K562 (cell line): Measurements from ENCODE around the gene PRKAA1. TPM values are rescaled to one million over a fixed set of nuclear protein-coding genes. Genes with fewer than 3 reads are reported as not detected.
A peak's percentile ranks its signal among the peaks of the same experiment; 100 is the strongest.

Experiments used
- CC2D1A ChIP-seq: fragments of 450-650 bp; IDR thresholded peaks from 2 replicates; pipeline ENCODE4 v1.6.1; 2017; ENCODE audit warnings: mild to moderate bottlenecking
- DACH1 ChIP-seq: fragments of 450-650 bp; IDR thresholded peaks from 2 replicates; pipeline ENCODE4 v1.6.1; 2018; ENCODE audit not compliant: partially characterized antibody
- ESRRA ChIP-seq: fragments of 450-650 bp; IDR thresholded peaks from 2 replicates; pipeline ENCODE4 v1.6.1; 2014; ENCODE audit warnings: low read depth, mild to moderate bottlenecking, moderate library complexity, borderline replicate concordance
- GABPB1 ChIP-seq: sonication (generic); formaldehyde crosslinking; IDR thresholded peaks from 2 replicates; pipeline ENCODE4 v1.8.0; 2022; ENCODE audit warnings: mild to moderate bottlenecking, missing genetic modification reagents
- KLF13 ChIP-seq: fragments of 450-650 bp; IDR thresholded peaks from 2 replicates; pipeline ENCODE4 v1.6.1; 2016; ENCODE audit warnings: missing genetic modification characterization, low read depth, mild to moderate bottlenecking, missing compliant biosample characterization, moderate library complexity, borderline replicate concordance
- LCOR ChIP-seq: sonication (generic); formaldehyde crosslinking; IDR thresholded peaks from 2 replicates; pipeline ENCODE4 v1.8.0; 2022; ENCODE audit warnings: mild to moderate bottlenecking, missing genetic modification reagents
- MCM7 ChIP-seq, 2 experiments: fragments of 450-650 bp; IDR thresholded peaks; 2 replicates each; pipeline ENCODE4 v1.6.1; 2016 to 2018
- PHF8 ChIP-seq: fragments of 200-600 bp; sonication (generic); IDR thresholded peaks from 2 replicates; pipeline ENCODE4 v1.6.1; 2012; ENCODE audit warnings: mixed run types, mild to moderate bottlenecking, inconsistent platforms, low read length, moderate library complexity, borderline replicate concordance
- RFX1 ChIP-seq: fragments of 450-650 bp; IDR thresholded peaks from 2 replicates; pipeline ENCODE4 v1.6.1; 2016; ENCODE audit warnings: mild to moderate bottlenecking, moderate library complexity
- RUNX1 ChIP-seq: sonication (generic); IDR thresholded peaks from 2 replicates; pipeline ENCODE4 v1.6.1; 2016; ENCODE audit warnings: antibody characterized with exemption, low read depth
- ZBTB1 ChIP-seq: sonication (generic); formaldehyde crosslinking; IDR thresholded peaks from 2 replicates; pipeline ENCODE4 v1.8.1; 2023; ENCODE audit warnings: missing genetic modification reagents, low read depth, mild to moderate bottlenecking, borderline replicate concordance
- ZKSCAN1 ChIP-seq: fragments of 150-350 bp; IDR thresholded peaks from 2 replicates; pipeline ENCODE4 v1.6.1; 2016; ENCODE audit warnings: low read depth, low read length
- ZNF274 ChIP-seq: IDR thresholded peaks from 2 replicates; pipeline ENCODE4 v1.6.1; 2011; ENCODE audit warnings: low read depth, mild to moderate bottlenecking, low read length, moderate library complexity, borderline replicate concordance
- polyA plus RNA-seq, 8 experiments: library from polyadenylated mRNA; depleted of rRNA in 4 of 8; stranded (reverse) in 5 of 8; unstranded in 3 of 8; fragments of >200 nt; fragmentation: Nextera tagmentation in 2 of 8; fragmentation: Illumina TruSeq in 1 of 8; extraction: Ambion mirVana in 2 of 8; extraction: Trizol in 1 of 8; gene quantifications; 2 replicates each; pipeline versions ENCODE4 v1.2.1 to v1.2.3, GENCODE V29; 2011 to 2014; ENCODE audit warnings: inconsistent platforms in 1 of 8, missing spikeins in 1 of 8
- total RNA-seq, 7 experiments: library from RNA; depleted of rRNA in 6 of 7; stranded (reverse); fragments of >200 nt in 6 of 7; fragmentation: Illumina TruSeq in 2 of 7; extraction: Trizol in 2 of 7; gene quantifications; 2 replicates each; pipeline versions ENCODE4 v1.2.1 to v1.2.3, GENCODE V29; 2011 to 2021; ENCODE audit warnings: low replicate concordance in 1 of 7
- TF ChIP-seq, protein P1 (sequence below): sonication (generic); formaldehyde crosslinking; IDR thresholded peaks from 2 replicates; pipeline ENCODE4 v1.8.0; 2022; ENCODE audit warnings: missing genetic modification reagents, mild to moderate bottlenecking, moderate library complexity, borderline replicate concordance
- TF ChIP-seq, protein P2 (sequence below): fragments of 450-650 bp; IDR thresholded peaks from 2 replicates; pipeline ENCODE4 v1.6.1; 2017; ENCODE audit warnings: antibody characterized with exemption, mild to moderate bottlenecking
- TF ChIP-seq, protein P3 (sequence below): fragments of 450-650 bp; IDR thresholded peaks from 2 replicates; pipeline ENCODE4 v1.6.1; 2016
- TF ChIP-seq, protein P4 (sequence below): fragments of 450-650 bp; IDR thresholded peaks from 2 replicates; pipeline ENCODE4 v1.6.1; 2017; ENCODE audit warnings: mild to moderate bottlenecking, moderate library complexity
- TF ChIP-seq, protein P5 (sequence below): fragments of 450-650 bp; IDR thresholded peaks from 2 replicates; pipeline ENCODE4 v1.6.1; 2016; ENCODE audit warnings: borderline replicate concordance

The PRKAA1 gene
- total and polyA plus RNA-seq, 9 of the 15 experiments (the other 6 are each of a cell fraction or from before 2014, with no cell fraction given) = 24.5 to 84.0 (median 51.4) TPM

DNA sequence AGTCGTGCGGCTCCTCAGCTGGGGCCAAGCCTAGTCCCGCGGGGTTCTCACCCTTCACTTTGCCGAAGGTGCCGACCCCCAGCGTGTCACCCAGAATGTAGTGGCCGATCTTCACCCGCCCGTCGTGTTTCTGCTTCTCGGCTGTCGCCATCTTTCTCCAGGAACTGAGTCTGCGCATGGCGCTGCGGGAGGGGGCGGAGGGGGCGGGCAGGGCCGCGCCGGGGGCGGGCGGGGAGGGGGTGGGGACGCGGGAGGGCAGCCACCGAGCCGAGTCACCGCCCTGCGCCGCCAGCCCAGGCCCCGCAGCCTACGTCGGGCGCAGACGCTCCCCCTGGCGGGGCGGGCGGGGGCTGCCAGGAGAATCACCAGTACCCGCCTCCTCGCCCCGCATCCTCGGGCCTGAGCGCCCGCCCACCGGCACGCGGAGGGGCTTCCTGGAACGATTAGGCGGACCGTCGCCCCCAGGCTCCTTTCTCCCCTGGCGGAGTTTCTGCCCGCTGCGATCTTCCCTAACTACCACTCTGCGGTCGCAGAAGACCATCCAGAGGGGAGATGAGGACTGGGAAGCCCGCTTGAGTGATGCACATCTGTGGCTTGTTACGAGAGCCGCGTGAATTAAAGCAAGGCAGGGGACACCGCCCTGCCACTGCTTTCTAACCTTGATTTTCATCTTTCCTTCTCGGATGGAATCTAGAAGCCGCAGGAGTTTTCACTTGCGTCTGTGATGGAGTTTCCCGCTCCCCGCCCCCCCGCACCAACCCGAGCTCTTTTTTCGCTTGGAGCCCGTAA lies at the start of gene PRKAA1 (continued):
- TF ChIP-seq, protein P1, sequence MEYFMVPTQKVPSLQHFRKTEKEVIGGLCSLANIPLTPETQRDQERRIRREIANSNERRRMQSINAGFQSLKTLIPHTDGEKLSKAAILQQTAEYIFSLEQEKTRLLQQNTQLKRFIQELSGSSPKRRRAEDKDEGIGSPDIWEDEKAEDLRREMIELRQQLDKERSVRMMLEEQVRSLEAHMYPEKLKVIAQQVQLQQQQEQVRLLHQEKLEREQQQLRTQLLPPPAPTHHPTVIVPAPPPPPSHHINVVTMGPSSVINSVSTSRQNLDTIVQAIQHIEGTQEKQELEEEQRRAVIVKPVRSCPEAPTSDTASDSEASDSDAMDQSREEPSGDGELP = peak; percentile 81; the same call in 1 of the 2 replicates
- TF ChIP-seq, protein P2, sequence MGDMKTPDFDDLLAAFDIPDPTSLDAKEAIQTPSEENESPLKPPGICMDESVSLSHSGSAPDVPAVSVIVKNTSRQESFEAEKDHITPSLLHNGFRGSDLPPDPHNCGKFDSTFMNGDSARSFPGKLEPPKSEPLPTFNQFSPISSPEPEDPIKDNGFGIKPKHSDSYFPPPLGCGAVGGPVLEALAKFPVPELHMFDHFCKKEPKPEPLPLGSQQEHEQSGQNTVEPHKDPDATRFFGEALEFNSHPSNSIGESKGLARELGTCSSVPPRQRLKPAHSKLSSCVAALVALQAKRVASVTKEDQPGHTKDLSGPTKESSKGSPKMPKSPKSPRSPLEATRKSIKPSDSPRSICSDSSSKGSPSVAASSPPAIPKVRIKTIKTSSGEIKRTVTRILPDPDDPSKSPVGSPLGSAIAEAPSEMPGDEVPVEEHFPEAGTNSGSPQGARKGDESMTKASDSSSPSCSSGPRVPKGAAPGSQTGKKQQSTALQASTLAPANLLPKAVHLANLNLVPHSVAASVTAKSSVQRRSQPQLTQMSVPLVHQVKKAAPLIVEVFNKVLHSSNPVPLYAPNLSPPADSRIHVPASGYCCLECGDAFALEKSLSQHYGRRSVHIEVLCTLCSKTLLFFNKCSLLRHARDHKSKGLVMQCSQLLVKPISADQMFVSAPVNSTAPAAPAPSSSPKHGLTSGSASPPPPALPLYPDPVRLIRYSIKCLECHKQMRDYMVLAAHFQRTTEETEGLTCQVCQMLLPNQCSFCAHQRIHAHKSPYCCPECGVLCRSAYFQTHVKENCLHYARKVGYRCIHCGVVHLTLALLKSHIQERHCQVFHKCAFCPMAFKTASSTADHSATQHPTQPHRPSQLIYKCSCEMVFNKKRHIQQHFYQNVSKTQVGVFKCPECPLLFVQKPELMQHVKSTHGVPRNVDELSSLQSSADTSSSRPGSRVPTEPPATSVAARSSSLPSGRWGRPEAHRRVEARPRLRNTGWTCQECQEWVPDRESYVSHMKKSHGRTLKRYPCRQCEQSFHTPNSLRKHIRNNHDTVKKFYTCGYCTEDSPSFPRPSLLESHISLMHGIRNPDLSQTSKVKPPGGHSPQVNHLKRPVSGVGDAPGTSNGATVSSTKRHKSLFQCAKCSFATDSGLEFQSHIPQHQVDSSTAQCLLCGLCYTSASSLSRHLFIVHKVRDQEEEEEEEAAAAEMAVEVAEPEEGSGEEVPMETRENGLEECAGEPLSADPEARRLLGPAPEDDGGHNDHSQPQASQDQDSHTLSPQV = peak; percentile 16; the same call in 1 of the 2 replicates
- TF ChIP-seq ZBTB1 (CRISPR knock-in tag) = peak; percentile 84; the same call in 1 of the 2 replicates
- no peak for TF ChIP-seq DACH1
- TF ChIP-seq, protein P3, sequence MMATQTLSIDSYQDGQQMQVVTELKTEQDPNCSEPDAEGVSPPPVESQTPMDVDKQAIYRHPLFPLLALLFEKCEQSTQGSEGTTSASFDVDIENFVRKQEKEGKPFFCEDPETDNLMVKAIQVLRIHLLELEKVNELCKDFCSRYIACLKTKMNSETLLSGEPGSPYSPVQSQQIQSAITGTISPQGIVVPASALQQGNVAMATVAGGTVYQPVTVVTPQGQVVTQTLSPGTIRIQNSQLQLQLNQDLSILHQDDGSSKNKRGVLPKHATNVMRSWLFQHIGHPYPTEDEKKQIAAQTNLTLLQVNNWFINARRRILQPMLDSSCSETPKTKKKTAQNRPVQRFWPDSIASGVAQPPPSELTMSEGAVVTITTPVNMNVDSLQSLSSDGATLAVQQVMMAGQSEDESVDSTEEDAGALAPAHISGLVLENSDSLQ = peak; percentile 19
- no peak for TF ChIP-seq ZNF274
- no peak for TF ChIP-seq MCM7 (IDR thresholded peaks at IDR 0.05)
- peak; percentile 45; the same call in 1 of the 2 replicates for TF ChIP-seq LCOR (CRISPR knock-in tag)
- TF ChIP-seq KLF13 (tag) = peak; percentile 88
- 0 out of 2 replicates have a peak, but pooled peaks have one; percentile 28 for TF ChIP-seq ESRRA
- peak; percentile 91; the same call in 1 of the 2 replicates for TF ChIP-seq PHF8
- TF ChIP-seq, protein P4, sequence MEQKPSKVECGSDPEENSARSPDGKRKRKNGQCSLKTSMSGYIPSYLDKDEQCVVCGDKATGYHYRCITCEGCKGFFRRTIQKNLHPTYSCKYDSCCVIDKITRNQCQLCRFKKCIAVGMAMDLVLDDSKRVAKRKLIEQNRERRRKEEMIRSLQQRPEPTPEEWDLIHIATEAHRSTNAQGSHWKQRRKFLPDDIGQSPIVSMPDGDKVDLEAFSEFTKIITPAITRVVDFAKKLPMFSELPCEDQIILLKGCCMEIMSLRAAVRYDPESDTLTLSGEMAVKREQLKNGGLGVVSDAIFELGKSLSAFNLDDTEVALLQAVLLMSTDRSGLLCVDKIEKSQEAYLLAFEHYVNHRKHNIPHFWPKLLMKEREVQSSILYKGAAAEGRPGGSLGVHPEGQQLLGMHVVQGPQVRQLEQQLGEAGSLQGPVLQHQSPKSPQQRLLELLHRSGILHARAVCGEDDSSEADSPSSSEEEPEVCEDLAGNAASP = no peak
- peak; percentile 55; the same call in 1 of the 2 replicates for TF ChIP-seq RUNX1
- TF ChIP-seq ZKSCAN1 = no peak
- TF ChIP-seq, protein P5, sequence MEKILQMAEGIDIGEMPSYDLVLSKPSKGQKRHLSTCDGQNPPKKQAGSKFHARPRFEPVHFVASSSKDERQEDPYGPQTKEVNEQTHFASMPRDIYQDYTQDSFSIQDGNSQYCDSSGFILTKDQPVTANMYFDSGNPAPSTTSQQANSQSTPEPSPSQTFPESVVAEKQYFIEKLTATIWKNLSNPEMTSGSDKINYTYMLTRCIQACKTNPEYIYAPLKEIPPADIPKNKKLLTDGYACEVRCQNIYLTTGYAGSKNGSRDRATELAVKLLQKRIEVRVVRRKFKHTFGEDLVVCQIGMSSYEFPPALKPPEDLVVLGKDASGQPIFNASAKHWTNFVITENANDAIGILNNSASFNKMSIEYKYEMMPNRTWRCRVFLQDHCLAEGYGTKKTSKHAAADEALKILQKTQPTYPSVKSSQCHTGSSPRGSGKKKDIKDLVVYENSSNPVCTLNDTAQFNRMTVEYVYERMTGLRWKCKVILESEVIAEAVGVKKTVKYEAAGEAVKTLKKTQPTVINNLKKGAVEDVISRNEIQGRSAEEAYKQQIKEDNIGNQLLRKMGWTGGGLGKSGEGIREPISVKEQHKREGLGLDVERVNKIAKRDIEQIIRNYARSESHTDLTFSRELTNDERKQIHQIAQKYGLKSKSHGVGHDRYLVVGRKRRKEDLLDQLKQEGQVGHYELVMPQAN = peak; percentile 32; the same call in 1 of the 2 replicates
- peak; percentile 76 for TF ChIP-seq GABPB1
- peak; percentile 87 for TF ChIP-seq CC2D1A
- TF ChIP-seq RFX1 = no peak
